DND-41 (cell line): ENCODE results near the gene SEMA5B.

Experiments
- ATAC-seq: fragments of 200-7000 bp; cut with Tn5 transposase; 3 replicates; pipeline ENCODE4 v1.9.1; 2021; ENCODE audit warnings: low read depth; ENCODE audit not compliant: insufficient read depth
- DNase-seq: peaks from one replicate; pipeline ENCODE4 v3.0.0-alpha.2; 2020
- H2AFZ ChIP-seq: 2 replicates; pipeline ENCODE4 v1.6.0; 2012; ENCODE audit warnings: low read depth, low read length
- H3K27ac ChIP-seq: 2 replicates; pipeline ENCODE4 v1.5.1; 2012; ENCODE audit warnings: low read length, inconsistent platforms
- H3K27me3 ChIP-seq: fragments of 200-600 bp; sonication (generic); 2 replicates; pipeline ENCODE4 v1.6.0; 2012; ENCODE audit warnings: low read length, mild to moderate bottlenecking, inconsistent platforms; ENCODE audit not compliant: insufficient read depth, poor library complexity
- H3K36me3 ChIP-seq: 2 replicates; pipeline ENCODE4 v1.5.1; 2012; ENCODE audit warnings: low read length, inconsistent platforms; ENCODE audit not compliant: insufficient read depth
- H3K4me1 ChIP-seq: 2 replicates; pipeline ENCODE4 v1.5.1; 2012; ENCODE audit warnings: mild to moderate bottlenecking, low read length; ENCODE audit not compliant: insufficient read depth
- H3K4me2 ChIP-seq: 2 replicates; pipeline ENCODE4 v1.6.0; 2012; ENCODE audit warnings: mild to moderate bottlenecking, moderate library complexity, low read length, inconsistent platforms; ENCODE audit not compliant: insufficient read depth
- H3K4me3 ChIP-seq, 2 experiments: fragments of 200-600 bp in 1 of 2; shearing (Covaris generic) in 1 of 2; 2 replicates each; pipeline ENCODE4 v1.5.1; 2012 to 2016; ENCODE audit warnings: inconsistent platforms in 2 of 2, low read length in 2 of 2, mild to moderate bottlenecking in 2 of 2, low read depth in 1 of 2, moderate library complexity in 1 of 2
- H3K79me2 ChIP-seq: 2 replicates; pipeline ENCODE4 v1.6.0; 2012; ENCODE audit warnings: low read length, inconsistent platforms; ENCODE audit not compliant: insufficient read depth
- H3K9ac ChIP-seq: 2 replicates; pipeline ENCODE4 v1.6.0; 2012; ENCODE audit warnings: low read depth, mild to moderate bottlenecking, inconsistent platforms, low read length, moderate library complexity
- H3K9me3 ChIP-seq: 2 replicates; pipeline ENCODE4 v1.5.1; 2012; ENCODE audit warnings: low read length, moderate library complexity, mild to moderate bottlenecking, inconsistent platforms; ENCODE audit not compliant: insufficient read depth, severe bottlenecking
- H4K20me1 ChIP-seq: 2 replicates; pipeline ENCODE4 v1.6.0; 2012; ENCODE audit warnings: low read length; ENCODE audit not compliant: insufficient read depth
- CTCF ChIP-seq: IDR thresholded peaks from 2 replicates; pipeline ENCODE4 v1.5.1; 2012; ENCODE audit warnings: borderline replicate concordance, low read length, moderate library complexity, mild to moderate bottlenecking; ENCODE audit not compliant: poor library complexity, severe bottlenecking; ENCODE audit errors: extremely low read depth
- EZH2 ChIP-seq: IDR thresholded peaks from 3 replicates; pipeline ENCODE4 v1.6.1; 2012; ENCODE audit warnings: borderline replicate concordance, low read depth, mild to moderate bottlenecking, moderate library complexity, low read length, inconsistent platforms; ENCODE audit not compliant: severe bottlenecking

Gene SEMA5B

DNA sequence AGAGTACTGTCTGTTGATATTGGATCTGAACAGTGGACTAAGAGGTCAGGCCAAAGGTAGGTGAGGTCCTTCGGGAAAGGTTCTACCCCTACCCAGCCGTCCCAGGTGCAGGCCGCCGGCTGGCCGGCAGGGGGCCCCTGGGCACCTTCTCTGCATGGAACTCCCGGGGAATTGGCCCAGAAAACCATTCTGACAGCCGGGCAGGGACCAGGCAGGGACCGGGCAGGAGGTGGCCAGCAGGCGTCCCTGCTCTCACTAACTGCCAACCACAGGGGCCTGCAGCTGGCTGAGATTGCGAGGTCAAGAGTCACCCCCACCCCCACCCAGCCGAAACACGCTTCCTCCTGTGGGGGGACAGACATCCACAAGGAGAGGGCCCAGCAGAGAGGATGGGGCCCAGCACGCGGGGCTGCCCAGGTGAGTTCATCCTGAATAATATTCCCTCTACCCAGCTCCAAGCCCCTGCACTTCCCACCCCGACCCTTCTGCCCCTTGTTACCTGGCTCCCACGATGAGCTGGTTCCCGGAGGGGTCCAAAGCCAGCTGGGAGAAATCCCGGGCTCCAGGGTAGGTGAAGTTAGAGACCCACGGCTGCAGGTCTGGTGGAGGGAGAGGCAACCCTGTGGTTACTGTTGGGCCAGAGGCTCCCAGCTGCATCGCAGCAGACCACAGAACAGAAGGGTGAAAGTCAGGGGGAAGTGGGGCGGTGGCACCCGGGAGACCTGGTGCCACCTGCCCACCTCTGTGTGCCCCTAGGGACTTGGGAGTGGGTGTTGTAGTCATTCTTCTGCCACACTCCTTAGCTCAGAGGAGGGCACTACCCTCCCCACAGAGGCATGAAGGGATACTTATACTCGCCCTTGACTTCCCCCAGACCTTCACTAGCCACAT is 84.4 kb downstream of the SEMA5B start:
- DNase-seq, result peak; percentile 19
- no peaks in the 10 kb centered on the region for H4K20me1 ChIP-seq
- H3K4me2 ChIP-seq, result no peak overlapping the region
- no peak overlapping the region for H3K27ac ChIP-seq
- no peak overlapping the region for H3K9ac ChIP-seq
- no peaks in the 10 kb centered on the region for H3K4me1 ChIP-seq
- H3K4me3 ChIP-seq, result no peak overlapping the region
- no peaks in the 10 kb centered on the region for H3K79me2 ChIP-seq
- no peak overlapping the region for H2AFZ ChIP-seq
- H3K36me3 ChIP-seq, result no peaks in the 10 kb centered on the region
- no peaks in the 10 kb centered on the region for H3K9me3 ChIP-seq
- TF ChIP-seq EZH2 (no peak), CTCF (peak; percentile 49)
- peak; percentile 43; the same call in 2 of the 3 replicates for ATAC-seq
- H3K27me3 ChIP-seq, result no peaks in the 10 kb centered on the region

- Histone ChIP-seq H3K27ac (no peak overlapping the region), H3K9me3 (no peaks in the 10 kb centered on the region), H3K27me3 (no peaks in the 10 kb centered on the region), H4K20me1 (no peaks in the 10 kb centered on the region), H2AFZ (no peak overlapping the region), H3K9ac (no peak overlapping the region), H3K4me1 (no peaks in the 10 kb centered on the region), H3K4me3 (no peak overlapping the region), H3K79me2 (no peaks in the 10 kb centered on the region), H3K4me2 (no peak overlapping the region), H3K36me3 (no peaks in the 10 kb centered on the region)
- DNase-seq (no peak), ATAC-seq (0 out of 3 replicates have a peak, but pooled peaks have one; percentile 12)
- no peak for TF ChIP-seq CTCF
- no peak for TF ChIP-seq EZH2
These were observed 85.3 kb downstream of the SEMA5B start for GRCh38 chr3:122942239-122942638.

DNA sequence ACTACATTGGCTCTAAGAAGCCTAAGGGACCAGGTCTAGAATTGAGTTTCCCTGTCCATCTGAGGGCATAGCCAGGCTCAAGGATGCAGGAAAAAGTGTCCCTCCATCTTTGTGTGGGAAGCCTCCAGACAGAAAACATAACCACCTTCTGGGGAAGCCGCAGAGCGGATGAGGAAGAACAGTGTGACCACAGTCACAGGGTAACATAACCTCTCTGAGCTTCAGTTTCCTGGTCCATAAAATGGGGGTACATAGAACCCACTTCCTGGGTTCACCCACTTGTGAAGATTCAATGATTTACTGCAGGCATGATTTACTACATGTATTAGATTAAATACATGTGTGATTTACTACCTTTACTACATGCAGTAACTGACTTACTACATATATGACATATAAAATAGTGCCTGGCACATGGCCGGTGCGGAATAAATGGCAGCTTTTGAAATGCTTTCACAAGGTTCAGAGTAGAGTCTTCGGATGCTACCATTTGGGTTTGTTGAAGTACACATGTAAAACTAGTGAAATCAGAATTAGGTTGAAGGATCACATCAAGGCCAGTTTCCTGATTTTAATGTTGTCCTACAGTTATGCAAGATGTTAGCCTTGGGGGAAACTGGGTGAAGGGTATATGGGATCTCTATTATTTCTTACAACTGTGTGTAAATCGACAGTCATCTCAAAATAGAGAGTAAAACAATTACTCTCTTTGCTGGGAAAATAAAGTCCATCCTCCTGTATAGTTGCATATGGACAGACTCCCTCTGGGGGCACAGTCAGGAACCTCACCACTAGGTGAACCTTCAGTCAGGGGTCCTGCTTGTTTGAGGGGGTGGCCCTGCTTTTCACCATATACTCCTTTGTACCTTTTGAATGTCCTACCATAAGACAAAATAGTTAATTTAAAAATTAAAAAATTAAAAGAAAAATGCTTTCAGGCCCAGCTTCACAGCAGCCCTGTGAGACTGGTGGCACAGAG is 86.0 kb downstream of the SEMA5B start:
- no peaks in the 10 kb centered on the region for H3K4me1 ChIP-seq
- H3K4me2 ChIP-seq, result no peak overlapping the region
- H3K27me3 ChIP-seq, result no peaks in the 10 kb centered on the region
- DNase-seq (no peak), ATAC-seq (peak; percentile 44; the same call in 1 of the 3 replicates)
- H3K36me3 ChIP-seq, result no peaks in the 10 kb centered on the region
- H3K9me3 ChIP-seq, result no peaks in the 10 kb centered on the region
- no peaks in the 10 kb centered on the region for H3K79me2 ChIP-seq
- H4K20me1 ChIP-seq, result no peaks in the 10 kb centered on the region
- H3K9ac ChIP-seq, result no peak overlapping the region
- no peak overlapping the region for H2AFZ ChIP-seq
- no peak overlapping the region for H3K27ac ChIP-seq
- TF ChIP-seq EZH2 (no peak), CTCF (peak; percentile 46)
- H3K4me3 ChIP-seq, result no peak overlapping the region
